Measurements from ENCODE around the gene MTLN. TPM values are rescaled to one million over a fixed set of nuclear protein-coding genes. Genes with fewer than 3 reads are reported as not detected.

Gene MTLN, protein sequence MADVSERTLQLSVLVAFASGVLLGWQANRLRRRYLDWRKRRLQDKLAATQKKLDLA
- total RNA-seq (2022; extraction: Qiagen RNA extraction) = 117 to 139 TPM (median 135 TPM) in 5 replicates

DNA sequence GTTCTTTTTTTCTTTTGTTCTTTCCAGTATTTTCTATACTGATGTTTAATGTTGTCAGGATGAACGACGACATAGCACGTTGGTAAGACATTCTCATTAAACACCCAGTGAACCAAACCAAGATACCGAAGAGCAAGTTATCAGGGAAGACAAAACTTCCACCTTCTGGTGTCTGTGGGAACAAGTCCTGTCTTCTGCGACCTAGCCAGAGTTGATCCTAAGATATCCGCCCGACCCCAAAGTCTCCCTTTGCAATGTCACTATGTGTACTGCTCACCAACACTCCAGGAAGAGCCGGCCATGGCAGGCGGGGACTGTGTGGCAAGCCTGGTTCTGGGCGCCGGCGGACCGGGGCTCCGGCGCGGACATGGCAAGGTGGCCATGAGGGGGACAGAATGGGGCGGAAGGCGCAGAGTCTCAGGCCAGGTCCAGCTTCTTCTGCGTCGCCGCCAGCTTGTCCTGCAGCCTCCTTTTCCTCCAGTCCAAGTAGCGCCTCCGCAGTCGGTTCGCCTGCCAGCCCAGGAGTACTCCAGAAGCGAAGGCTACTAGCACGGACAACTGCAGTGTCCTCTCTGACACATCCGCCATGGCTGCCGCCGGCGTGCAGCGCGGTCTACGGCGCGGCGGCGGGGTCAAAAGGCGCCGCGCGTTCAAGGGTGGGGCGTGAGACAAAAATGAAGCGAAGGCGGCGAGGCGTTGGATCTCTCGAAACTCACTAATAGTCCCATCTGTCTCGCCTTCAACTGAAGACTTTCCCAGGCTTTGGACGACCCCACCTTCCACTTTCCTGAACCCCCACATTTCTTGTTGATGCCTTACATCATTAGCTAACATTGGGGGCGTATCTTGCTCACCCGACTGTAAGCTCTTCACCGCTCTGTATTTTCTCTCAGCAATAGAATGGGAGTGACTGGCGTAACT, at the start of gene MTLN:
Gene MTLN, minus strand, starts transcription at position 610 of the 921 bp plus-strand sequence. Its CDS starts 22 bp downstream, at position 588.

DNA sequence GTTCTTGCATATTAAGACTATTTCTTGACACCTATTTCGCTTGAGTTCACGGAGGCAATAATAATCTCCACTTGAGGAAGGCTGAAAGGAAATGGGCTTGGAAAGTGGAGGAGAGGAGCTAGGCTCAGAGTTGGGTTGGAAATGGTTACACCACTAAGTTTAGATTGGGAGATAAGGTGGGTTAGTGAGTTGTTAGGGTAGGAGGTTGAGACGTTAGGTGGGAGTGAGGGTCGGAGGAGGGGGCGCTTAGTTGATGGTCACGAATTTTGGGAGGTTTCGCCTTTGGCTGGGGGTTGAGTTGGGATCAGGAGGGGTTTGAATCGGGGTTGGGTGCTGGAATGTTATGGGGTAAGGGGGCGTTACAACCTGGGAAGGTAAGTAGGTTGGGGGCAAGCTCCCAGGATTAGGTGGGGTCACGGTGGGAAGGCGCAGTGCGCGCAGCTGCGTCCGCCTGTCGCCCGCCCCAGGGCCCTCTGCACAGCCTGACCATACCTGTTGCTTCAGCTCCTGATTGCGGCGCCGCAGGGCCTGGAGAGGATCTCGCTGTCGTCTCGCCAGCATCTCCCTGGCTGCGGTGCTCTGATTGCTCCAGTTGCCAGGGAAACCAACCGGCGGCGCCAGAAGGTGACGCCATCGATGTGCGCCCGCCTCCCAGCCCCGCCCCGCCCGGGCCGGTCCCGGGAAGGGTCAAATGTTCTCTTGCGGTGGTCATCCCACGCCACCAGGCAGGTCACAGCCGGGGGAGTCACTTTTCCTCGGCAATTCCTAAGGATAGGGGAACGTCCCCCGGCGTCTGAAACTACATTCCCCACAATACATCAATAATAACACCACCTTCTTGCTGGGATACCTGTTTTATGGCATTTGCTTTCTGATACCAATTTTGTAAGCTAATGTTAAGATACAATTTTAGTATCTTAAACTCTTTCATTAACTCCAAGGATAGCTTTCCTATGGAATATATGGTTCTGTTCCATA, 7.7 kb downstream of the MTLN start, which contains the start of gene NPHP1:
Gene NPHP1, minus strand, starts transcription at position 606 of the 978 bp plus-strand sequence. Its CDS starts 45 bp downstream, at position 561.

Other genes starting within 250 kb of the MTLN start
- 134 to 158 TPM (median 138 TPM) in 5 replicates for gene MALL, start 96.7 kb downstream of the MTLN start, total RNA-seq (2022; extraction: Qiagen RNA extraction)
- 6.6 to 8.8 TPM (median 7.2 TPM) in 5 replicates for gene NPHP1, start 7.5 kb downstream of the MTLN start, total RNA-seq (2022; extraction: Qiagen RNA extraction)

Data from A549 treated with CORT108297 at 1 μM for 4 hours (cell line).